Ovary (tissue), 3 donors: ENCODE data around the gene WWTR1.

Experiments used
- POLR2A ChIP-seq: fragments of 450-650 bp; IDR thresholded peaks from one replicate; pipeline ENCODE4 v1.6.1; 2017; ENCODE audit warnings: antibody characterized with exemption, mild to moderate bottlenecking, moderate library complexity
- TF ChIP-seq, protein P1 (sequence below), 3 donors: fragments of 450-650 bp in 2 of 3; fragments of 200-600 bp in 1 of 3; IDR thresholded peaks; one replicate each; pipeline versions ENCODE4 v1.5.1 to v1.8.0; 2016 to 2022; ENCODE audit warnings: antibody characterized with exemption in 3 of 3, mild to moderate bottlenecking in 1 of 3
- donor health status: DM: no; HTN: no; CAD: no.

DNA sequence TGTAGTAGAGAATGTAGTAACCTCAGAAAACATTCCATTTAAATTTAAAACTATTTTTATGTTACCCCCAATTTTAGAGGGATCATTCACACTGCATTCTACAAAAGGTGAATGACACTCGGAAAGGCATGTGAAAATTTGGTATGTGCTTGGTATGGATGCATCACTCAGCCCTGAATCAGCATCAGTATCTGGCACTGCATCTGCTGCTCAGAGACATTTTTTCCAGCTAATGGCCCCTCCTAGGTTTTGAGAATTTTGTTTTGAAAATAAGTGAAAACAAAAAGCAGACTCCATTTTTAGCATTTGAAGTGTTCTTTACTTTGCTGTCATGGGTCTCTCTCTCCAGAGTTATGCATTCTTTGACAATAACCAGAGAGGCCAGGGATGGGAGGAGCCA is 15.6 kb upstream of the WWTR1 start:
- TF ChIP-seq, protein P1, sequence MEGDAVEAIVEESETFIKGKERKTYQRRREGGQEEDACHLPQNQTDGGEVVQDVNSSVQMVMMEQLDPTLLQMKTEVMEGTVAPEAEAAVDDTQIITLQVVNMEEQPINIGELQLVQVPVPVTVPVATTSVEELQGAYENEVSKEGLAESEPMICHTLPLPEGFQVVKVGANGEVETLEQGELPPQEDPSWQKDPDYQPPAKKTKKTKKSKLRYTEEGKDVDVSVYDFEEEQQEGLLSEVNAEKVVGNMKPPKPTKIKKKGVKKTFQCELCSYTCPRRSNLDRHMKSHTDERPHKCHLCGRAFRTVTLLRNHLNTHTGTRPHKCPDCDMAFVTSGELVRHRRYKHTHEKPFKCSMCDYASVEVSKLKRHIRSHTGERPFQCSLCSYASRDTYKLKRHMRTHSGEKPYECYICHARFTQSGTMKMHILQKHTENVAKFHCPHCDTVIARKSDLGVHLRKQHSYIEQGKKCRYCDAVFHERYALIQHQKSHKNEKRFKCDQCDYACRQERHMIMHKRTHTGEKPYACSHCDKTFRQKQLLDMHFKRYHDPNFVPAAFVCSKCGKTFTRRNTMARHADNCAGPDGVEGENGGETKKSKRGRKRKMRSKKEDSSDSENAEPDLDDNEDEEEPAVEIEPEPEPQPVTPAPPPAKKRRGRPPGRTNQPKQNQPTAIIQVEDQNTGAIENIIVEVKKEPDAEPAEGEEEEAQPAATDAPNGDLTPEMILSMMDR (IDR thresholded peaks at IDR 0.05): no peak
- no peak for TF ChIP-seq POLR2A
